ENCODE results near the gene WDR1.

The WDR1 gene

GRCh38 chr4:10061650-10062415, 54.8 kb downstream of the WDR1 start:
- Histone ChIP-seq H4K20me1 (ENCODE audit: insufficient read depth, low read length) (no peaks in the 10 kb centered on the region), H3K4me2 (ENCODE audit: low read length) (no peak overlapping the region)

DNA sequence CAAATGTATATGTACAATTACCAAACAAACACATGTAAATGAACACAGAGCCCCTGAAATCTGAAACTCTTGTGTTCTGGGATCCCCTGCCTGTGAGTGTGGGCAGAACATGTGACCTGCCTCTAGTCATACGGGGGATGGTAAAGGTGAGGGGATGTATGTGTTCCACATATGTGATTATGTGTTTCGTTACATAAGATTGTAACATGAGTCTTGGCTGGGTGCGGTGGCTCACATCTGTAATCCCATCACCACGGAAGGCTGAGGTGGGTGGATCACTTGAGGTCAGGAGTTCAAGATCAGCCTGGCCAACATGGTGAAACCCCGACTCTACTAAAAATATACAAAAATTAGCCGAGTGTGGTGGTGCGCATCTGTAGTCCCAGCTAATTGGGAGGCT, 58.2 kb downstream of the WDR1 start:
- Histone ChIP-seq H3K9ac (ENCODE audit: low read length) (no peak overlapping the region), H3K36me3 (ENCODE audit: insufficient read depth, low read length) (no peaks in the 10 kb centered on the region), H2AFZ (ENCODE audit: low read length) (no peak overlapping the region), H3K4me3 (ENCODE audit: low read depth, low read length, poor library complexity, severe bottlenecking) (no peak overlapping the region), H3K4me2 (ENCODE audit: low read length) (no peak overlapping the region), H3K4me1 (ENCODE audit: insufficient read depth, low read length, severe bottlenecking) (no peaks in the 10 kb centered on the region), H3K79me2 (ENCODE audit: insufficient read depth, low read length) (no peaks in the 10 kb centered on the region), H3K27me3 (ENCODE audit: insufficient read depth, low read length) (no peaks in the 10 kb centered on the region), H3K9me3 (ENCODE audit: low read length) (no peaks in the 10 kb centered on the region), H3K9me2 (ENCODE audit: low read depth, low read length) (no peaks in the 10 kb centered on the region), H3K27ac (ENCODE audit: low read depth, low read length, poor library complexity, severe bottlenecking) (no peak overlapping the region), H4K20me1 (ENCODE audit: insufficient read depth, low read length) (no peaks in the 10 kb centered on the region), H3F3A (ENCODE audit: insufficient read depth, low read length) (no peaks in the 10 kb centered on the region)
- TF ChIP-seq, protein P1, sequence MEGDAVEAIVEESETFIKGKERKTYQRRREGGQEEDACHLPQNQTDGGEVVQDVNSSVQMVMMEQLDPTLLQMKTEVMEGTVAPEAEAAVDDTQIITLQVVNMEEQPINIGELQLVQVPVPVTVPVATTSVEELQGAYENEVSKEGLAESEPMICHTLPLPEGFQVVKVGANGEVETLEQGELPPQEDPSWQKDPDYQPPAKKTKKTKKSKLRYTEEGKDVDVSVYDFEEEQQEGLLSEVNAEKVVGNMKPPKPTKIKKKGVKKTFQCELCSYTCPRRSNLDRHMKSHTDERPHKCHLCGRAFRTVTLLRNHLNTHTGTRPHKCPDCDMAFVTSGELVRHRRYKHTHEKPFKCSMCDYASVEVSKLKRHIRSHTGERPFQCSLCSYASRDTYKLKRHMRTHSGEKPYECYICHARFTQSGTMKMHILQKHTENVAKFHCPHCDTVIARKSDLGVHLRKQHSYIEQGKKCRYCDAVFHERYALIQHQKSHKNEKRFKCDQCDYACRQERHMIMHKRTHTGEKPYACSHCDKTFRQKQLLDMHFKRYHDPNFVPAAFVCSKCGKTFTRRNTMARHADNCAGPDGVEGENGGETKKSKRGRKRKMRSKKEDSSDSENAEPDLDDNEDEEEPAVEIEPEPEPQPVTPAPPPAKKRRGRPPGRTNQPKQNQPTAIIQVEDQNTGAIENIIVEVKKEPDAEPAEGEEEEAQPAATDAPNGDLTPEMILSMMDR (IDR thresholded peaks at IDR 0.05; ENCODE audit: low read length) = no peak
- TF ChIP-seq EZH2 (IDR thresholded peaks at IDR 0.05; ENCODE audit: borderline replicate concordance, low read length) = no peak

More at GRCh38 chr4:10061650-10062415, 54.8 kb downstream of the WDR1 start:
- Histone ChIP-seq H3K36me3 (ENCODE audit: insufficient read depth, low read length) (no peaks in the 10 kb centered on the region), H3K27ac (ENCODE audit: low read depth, low read length, poor library complexity, severe bottlenecking) (no peak overlapping the region), H3K9me2 (ENCODE audit: low read depth, low read length) (no peaks in the 10 kb centered on the region), H3K27me3 (ENCODE audit: insufficient read depth, low read length) (no peaks in the 10 kb centered on the region), H3K4me3 (ENCODE audit: low read depth, low read length, poor library complexity, severe bottlenecking) (no peak overlapping the region), H3K79me2 (ENCODE audit: insufficient read depth, low read length) (no peaks in the 10 kb centered on the region), H3K9me3 (ENCODE audit: low read length) (no peaks in the 10 kb centered on the region), H3F3A (ENCODE audit: insufficient read depth, low read length) (no peaks in the 10 kb centered on the region), H2AFZ (ENCODE audit: low read length) (no peak overlapping the region), H3K4me1 (ENCODE audit: insufficient read depth, low read length, severe bottlenecking) (no peaks in the 10 kb centered on the region), H3K9ac (ENCODE audit: low read length) (no peak overlapping the region)
- no peak for TF ChIP-seq EZH2 (IDR thresholded peaks at IDR 0.05; ENCODE audit: borderline replicate concordance, low read length)
- TF ChIP-seq, protein P1 (IDR thresholded peaks at IDR 0.05; ENCODE audit: low read length) = no peak

DNA sequence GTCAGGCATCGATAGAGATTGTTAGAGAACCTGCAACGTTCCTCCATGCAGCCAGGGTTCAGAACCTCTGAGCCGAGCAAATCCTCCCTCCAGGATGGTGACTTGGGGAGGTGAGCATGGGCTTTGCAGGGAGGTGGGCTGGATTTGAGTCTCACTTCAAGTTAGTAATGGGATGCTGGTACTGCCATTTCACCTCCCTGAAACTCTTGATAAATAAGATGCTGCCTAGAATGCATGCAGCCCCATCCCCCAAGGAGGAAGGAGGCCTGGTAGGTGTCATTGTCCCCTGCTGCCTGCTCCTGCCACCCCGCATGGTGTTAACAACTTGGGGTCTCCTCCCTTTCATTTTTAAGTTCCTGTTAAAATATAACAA, 59.6 kb downstream of the WDR1 start:
- Histone ChIP-seq H4K20me1 (ENCODE audit: insufficient read depth, low read length) (no peaks in the 10 kb centered on the region), H3K9me3 (ENCODE audit: low read length) (no peaks in the 10 kb centered on the region)

More for the DNA sequence above, 59.6 kb downstream of the WDR1 start:
- TF ChIP-seq, protein P1 (IDR thresholded peaks at IDR 0.05; ENCODE audit: low read length) = no peak
- TF ChIP-seq EZH2 (IDR thresholded peaks at IDR 0.05; ENCODE audit: borderline replicate concordance, low read length) = no peak
- H3K9me2 ChIP-seq (ENCODE audit: low read depth, low read length) = no peaks in the 10 kb centered on the region
- H3K79me2 ChIP-seq (ENCODE audit: insufficient read depth, low read length) = no peaks in the 10 kb centered on the region
- no peak overlapping the region for H3K9ac ChIP-seq (ENCODE audit: low read length)
- H2AFZ ChIP-seq (ENCODE audit: low read length) = no peak overlapping the region
- H3F3A ChIP-seq (ENCODE audit: insufficient read depth, low read length) = no peaks in the 10 kb centered on the region
- H3K4me2 ChIP-seq (ENCODE audit: low read length) = no peak overlapping the region
- no peak overlapping the region for H3K4me3 ChIP-seq (ENCODE audit: low read depth, low read length, poor library complexity, severe bottlenecking)
- no peaks in the 10 kb centered on the region for H3K27me3 ChIP-seq (ENCODE audit: insufficient read depth, low read length)
- no peak overlapping the region for H3K27ac ChIP-seq (ENCODE audit: low read depth, low read length, poor library complexity, severe bottlenecking)
- no peaks in the 10 kb centered on the region for H3K36me3 ChIP-seq (ENCODE audit: insufficient read depth, low read length)
- no peaks in the 10 kb centered on the region for H3K4me1 ChIP-seq (ENCODE audit: insufficient read depth, low read length, severe bottlenecking)

Measured in OCI-LY1 (cell line).